ENCODE data around the gene STPG4. TPM values are rescaled to one million over a fixed set of nuclear protein-coding genes. Genes with fewer than 3 reads are reported as not detected.
"Not testable (repeated sequence)": the region's sequence is repeated elsewhere in the genome, so short reads cannot be mapped to it uniquely, and the experiment has no call there.

STPG4 gene
- total RNA-seq, 3 donors from 2014 or later = 0.32 TPM; not detected in 2

DNA sequence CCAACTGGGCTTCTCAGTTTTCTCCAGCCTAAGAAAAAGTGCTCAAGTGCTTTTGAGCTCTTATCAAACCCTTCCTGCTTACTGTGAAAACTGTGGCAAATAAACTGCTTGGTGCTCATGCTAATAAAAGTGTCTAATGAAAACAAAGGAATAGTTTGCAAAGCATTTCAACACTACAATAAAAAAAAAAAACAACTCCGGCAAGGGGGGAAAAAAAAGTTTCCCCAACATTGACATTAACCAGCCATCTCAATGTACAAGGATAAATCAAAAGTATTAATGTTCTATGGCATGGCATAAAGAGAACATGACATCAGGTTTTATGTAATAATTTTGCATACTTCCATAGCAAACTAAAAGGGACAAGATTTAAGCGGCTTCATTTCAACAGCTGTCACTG lies 14.7 kb upstream of the STPG4 start:
- Histone ChIP-seq H3K4me3 (no peak overlapping the region), H3K4me1 (peaks cover 3 to 13% of the 10 kb centered on the region in 2 donors), H3K9me3 (no peaks in the 10 kb centered on the region), H3K27ac (no peak overlapping the region), H3K27me3 (no peaks in the 10 kb centered on the region), H3K36me3 (no peaks in the 10 kb centered on the region)
- no peak for DNase-seq (ENCODE audit: low spot score in 2 of 2)
- intact Hi-C loops (cut with DNase I; ENCODE audit: low total_unique reads) = no loop called here
- TF ChIP-seq, protein P1, sequence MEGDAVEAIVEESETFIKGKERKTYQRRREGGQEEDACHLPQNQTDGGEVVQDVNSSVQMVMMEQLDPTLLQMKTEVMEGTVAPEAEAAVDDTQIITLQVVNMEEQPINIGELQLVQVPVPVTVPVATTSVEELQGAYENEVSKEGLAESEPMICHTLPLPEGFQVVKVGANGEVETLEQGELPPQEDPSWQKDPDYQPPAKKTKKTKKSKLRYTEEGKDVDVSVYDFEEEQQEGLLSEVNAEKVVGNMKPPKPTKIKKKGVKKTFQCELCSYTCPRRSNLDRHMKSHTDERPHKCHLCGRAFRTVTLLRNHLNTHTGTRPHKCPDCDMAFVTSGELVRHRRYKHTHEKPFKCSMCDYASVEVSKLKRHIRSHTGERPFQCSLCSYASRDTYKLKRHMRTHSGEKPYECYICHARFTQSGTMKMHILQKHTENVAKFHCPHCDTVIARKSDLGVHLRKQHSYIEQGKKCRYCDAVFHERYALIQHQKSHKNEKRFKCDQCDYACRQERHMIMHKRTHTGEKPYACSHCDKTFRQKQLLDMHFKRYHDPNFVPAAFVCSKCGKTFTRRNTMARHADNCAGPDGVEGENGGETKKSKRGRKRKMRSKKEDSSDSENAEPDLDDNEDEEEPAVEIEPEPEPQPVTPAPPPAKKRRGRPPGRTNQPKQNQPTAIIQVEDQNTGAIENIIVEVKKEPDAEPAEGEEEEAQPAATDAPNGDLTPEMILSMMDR (IDR thresholded peaks at IDR 0.05) = no peak
- TF ChIP-seq POLR2AphosphoS5 (IDR thresholded peaks at IDR 0.05) (no peak), POLR2A (IDR thresholded peaks at IDR 0.05) (no peak)

DNA sequence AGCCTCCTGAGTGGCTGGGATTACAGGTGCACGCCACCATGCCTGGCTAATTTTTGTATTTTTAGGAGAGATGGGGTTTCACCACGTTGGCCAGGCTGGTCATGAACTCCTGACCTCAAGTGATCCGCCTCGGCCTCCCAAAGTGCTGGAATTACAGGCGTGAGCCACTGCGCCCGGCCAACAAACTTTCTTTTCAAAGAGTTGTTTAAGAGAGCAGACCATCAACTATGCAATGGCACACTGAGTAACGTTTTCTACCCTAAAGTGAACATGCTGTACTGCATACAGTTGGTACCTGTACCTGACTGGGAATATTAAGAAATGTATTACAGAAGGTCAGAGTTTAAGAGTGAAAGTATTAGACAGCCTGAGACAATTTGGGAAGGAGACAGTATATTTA lies 13.8 kb upstream of the STPG4 start:
- intact Hi-C loops (cut with DNase I; ENCODE audit: low total_unique reads); H3K9me3 ChIP-seq; DNase-seq (ENCODE audit: low spot score in 2 of 2); H3K4me3 ChIP-seq; H3K27me3 ChIP-seq; H3K36me3 ChIP-seq; H3K27ac ChIP-seq: not testable (repeated sequence)
- H3K4me1 ChIP-seq = peaks cover 3 to 12% of the 10 kb centered on the region in 2 donors

DNA sequence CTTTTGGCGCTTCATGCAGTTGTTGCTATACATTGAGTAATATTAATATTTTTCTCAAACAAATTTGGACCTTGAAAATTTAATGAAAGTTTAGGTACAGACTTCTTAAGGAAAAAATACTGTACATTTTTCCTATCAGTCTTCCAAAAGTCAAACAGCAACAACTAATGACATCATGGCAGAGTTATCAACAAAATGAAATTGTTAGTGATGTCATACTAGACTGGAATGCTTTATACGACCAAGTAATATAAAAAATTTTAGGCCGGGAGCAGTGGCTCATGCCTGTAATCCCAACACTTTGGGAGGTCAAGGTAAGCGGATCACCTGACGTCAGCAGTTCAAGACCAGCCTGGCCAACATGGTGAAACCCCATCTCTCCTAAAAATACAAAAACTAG lies 12.0 kb upstream of the STPG4 start:
- TF ChIP-seq POLR2A (IDR thresholded peaks at IDR 0.05) = no peak
- TF ChIP-seq, protein P1 (IDR thresholded peaks at IDR 0.05) = no peak
- TF ChIP-seq POLR2AphosphoS5 (IDR thresholded peaks at IDR 0.05) = no peak
- H3K36me3 ChIP-seq = no peaks in the 10 kb centered on the region
- H3K9me3 ChIP-seq = no peaks in the 10 kb centered on the region
- intact Hi-C loops (cut with DNase I; ENCODE audit: low total_unique reads) = no loop called here
- no peak for DNase-seq (ENCODE audit: low spot score in 2 of 2)
- H3K4me1 ChIP-seq = peaks cover 2% of the 10 kb centered on the region in 2 donors
- H3K27me3 ChIP-seq = no peaks in the 10 kb centered on the region
- H3K27ac ChIP-seq = no peak overlapping the region
- H3K4me3 ChIP-seq = no peak overlapping the region

DNA sequence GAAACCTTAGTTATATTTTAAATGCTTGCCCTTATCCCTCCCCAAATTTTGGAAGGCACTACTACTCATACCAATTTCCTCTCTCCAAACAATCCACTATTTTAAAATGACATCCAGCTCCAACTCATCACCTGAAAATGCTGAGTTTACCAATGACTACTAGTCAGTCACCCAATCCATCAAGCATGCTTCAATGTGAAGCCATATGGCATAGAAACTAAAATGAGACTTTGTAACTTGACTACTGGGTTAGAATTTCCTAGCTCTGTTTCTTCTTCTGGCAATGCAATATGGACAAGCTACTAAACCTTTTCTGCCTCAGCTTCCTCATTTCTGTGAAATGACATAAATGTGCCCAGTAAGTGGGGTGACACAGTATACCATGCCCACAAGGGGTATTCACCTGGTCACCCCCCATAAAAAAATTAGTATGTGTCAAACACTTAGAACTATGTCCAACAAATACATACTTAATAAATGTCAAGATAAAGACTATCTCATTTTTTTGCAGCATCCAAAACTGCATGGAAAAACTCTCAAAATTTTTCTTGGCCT lies 10.0 kb upstream of the STPG4 start:
- Histone ChIP-seq H3K36me3 (no peaks in the 10 kb centered on the region), H3K4me3 (no peak overlapping the region), H3K27ac (no peak overlapping the region), H3K9me3 (no peaks in the 10 kb centered on the region), H3K4me1 (no peaks in the 10 kb centered on the region), H3K27me3 (no peaks in the 10 kb centered on the region)
- DNase-seq (ENCODE audit: low spot score in 2 of 2) = no peak
- TF ChIP-seq POLR2AphosphoS5 (IDR thresholded peaks at IDR 0.05) (no peak), POLR2A (IDR thresholded peaks at IDR 0.05) (no peak)
- TF ChIP-seq, protein P1 (IDR thresholded peaks at IDR 0.05) = no peak
- intact Hi-C loops (cut with DNase I; ENCODE audit: low total_unique reads) = no loop called here

DNA sequence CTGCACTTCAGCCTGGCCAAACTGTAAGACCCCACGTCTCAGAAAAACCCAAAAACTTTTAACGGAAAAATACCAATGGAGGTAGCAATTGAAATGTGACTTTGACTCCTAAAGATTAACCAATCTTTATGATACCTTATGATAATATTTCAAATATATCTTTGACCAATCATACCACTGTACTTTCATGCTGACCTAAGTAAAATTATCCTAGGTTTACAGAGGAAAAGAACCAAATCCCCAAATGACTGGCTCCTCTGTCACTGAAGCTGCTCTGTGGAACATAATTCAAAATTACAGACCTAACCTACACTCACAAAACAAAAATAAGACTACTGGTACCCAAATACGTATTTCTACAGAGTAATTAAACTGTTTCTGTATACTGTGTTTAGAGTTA lies 7.7 kb upstream of the STPG4 start:
- no peak overlapping the region for H3K4me3 ChIP-seq
- TF ChIP-seq, protein P1 (IDR thresholded peaks at IDR 0.05) = no peak
- TF ChIP-seq POLR2A (IDR thresholded peaks at IDR 0.05) = no peak
- TF ChIP-seq POLR2AphosphoS5 (IDR thresholded peaks at IDR 0.05) = no peak
- H3K27ac ChIP-seq = no peak overlapping the region
- no peaks in the 10 kb centered on the region for H3K27me3 ChIP-seq
- H3K36me3 ChIP-seq = peaks cover 6% of the 10 kb centered on the region
- DNase-seq (ENCODE audit: low spot score in 2 of 2) = no peak
- intact Hi-C loops (cut with DNase I; ENCODE audit: low total_unique reads) = no loop called here
- H3K4me1 ChIP-seq = no peaks in the 10 kb centered on the region
- H3K9me3 ChIP-seq = no peaks in the 10 kb centered on the region

DNA sequence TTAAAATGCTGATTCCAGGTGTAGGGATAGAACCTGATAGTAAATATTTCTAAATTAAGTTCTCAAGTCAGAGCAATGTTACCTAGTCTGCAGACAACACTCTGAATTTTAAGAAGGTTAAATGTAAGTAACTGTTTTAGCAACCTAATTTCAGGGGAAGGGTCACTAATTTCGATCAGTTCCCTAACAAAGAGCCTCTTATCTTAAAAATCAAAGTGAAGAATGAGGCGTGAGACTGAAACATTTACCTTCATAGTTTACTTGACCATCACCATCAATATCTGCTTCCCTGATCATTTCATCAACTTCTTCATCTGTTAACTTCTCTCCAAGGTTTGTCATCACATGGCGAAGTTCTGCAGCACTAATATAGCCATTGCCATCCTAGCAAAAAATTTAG lies 6.4 kb upstream of the STPG4 start:
- Histone ChIP-seq H3K4me1 (no peaks in the 10 kb centered on the region), H3K4me3 (no peak overlapping the region), H3K36me3 (peaks cover 6% of the 10 kb centered on the region), H3K27me3 (no peaks in the 10 kb centered on the region), H3K9me3 (no peaks in the 10 kb centered on the region), H3K27ac (no peak overlapping the region)
- DNase-seq (ENCODE audit: low spot score in 2 of 2) = no peak
- no peak for TF ChIP-seq POLR2A (IDR thresholded peaks at IDR 0.05)
- TF ChIP-seq POLR2AphosphoS5 (IDR thresholded peaks at IDR 0.05) = no peak
- TF ChIP-seq, protein P1 (IDR thresholded peaks at IDR 0.05) = no peak
- intact Hi-C loops (cut with DNase I; ENCODE audit: low total_unique reads) = no loop called here

Measured in breast epithelium (tissue), 4 donors.